ENCODE data around the gene SUMF1.

The SUMF1 gene

GRCh38 chr3:4432259-4432658 lies 34.8 kb downstream of the SUMF1 start:
- no peak overlapping the region for H3K27ac ChIP-seq (replicated peaks; ENCODE audit: low read length)
- no peak overlapping the region for H2BK12ac ChIP-seq (ENCODE audit: low read length)
- no peak overlapping the region for H3K9ac ChIP-seq (ENCODE audit: low read depth, low read length, poor library complexity)
- no peak overlapping the region for H4K91ac ChIP-seq (ENCODE audit: low read depth, low read length, poor library complexity)
- H3K79me1 ChIP-seq (ENCODE audit: low read depth, low read length): no peaks in the 10 kb centered on the region
- H3K36me3 ChIP-seq (replicated peaks in 1 of 2; ENCODE audit: control insufficient read depth in 2 of 2, insufficient read depth in 2 of 2, low read length in 2 of 2): no peaks in the 10 kb centered on the region
- no peak overlapping the region for H3K4ac ChIP-seq (ENCODE audit: low read length)
- no peak overlapping the region for H3K4me3 ChIP-seq (ENCODE audit: low read length in 2 of 2)
- no peak overlapping the region for H3K14ac ChIP-seq (ENCODE audit: low read length)
- H3K23ac ChIP-seq (ENCODE audit: low read depth, low read length, poor library complexity): no peak overlapping the region
- no peak overlapping the region for H4K8ac ChIP-seq (ENCODE audit: low read depth, low read length)
- H2AFZ ChIP-seq (ENCODE audit: low read length): no peak overlapping the region
- H2BK15ac ChIP-seq (ENCODE audit: low read length): no peak overlapping the region
- DNase-seq (ENCODE audit: low spot score): no peak
- no peak overlapping the region for H2BK120ac ChIP-seq (ENCODE audit: low read depth, low read length)
- no peak overlapping the region for H3K4me2 ChIP-seq (ENCODE audit: insufficient read depth, low read length, poor library complexity, severe bottlenecking)
- H3K18ac ChIP-seq (ENCODE audit: low read length): no peak overlapping the region
- no peaks in the 10 kb centered on the region for H3K27me3 ChIP-seq (ENCODE audit: control insufficient read depth in 3 of 3, insufficient read depth in 3 of 3, low read depth in 1 of 3, low read length in 3 of 3)
- H3K4me1 ChIP-seq (ENCODE audit: control insufficient read depth in 2 of 2, insufficient read depth in 1 of 2, low read depth in 1 of 2, low read length in 2 of 2): peaks cover 0 to 5% of the 10 kb centered on the region in 2 donors
- no peak overlapping the region for H2AK5ac ChIP-seq (ENCODE audit: low read depth, low read length)
- H2BK5ac ChIP-seq (ENCODE audit: low read length): no peak overlapping the region
- H3K9me3 ChIP-seq (replicated peaks in 1 of 2; ENCODE audit: control insufficient read depth in 2 of 2, insufficient read depth in 1 of 2, low read depth in 1 of 2, low read length in 2 of 2): no peaks in the 10 kb centered on the region

- Histone ChIP-seq H3K4me3 (ENCODE audit: low read length in 2 of 2) (no peak overlapping the region), H3K23ac (ENCODE audit: low read depth, low read length, poor library complexity) (no peak overlapping the region), H3K36me3 (replicated peaks in 1 of 2; ENCODE audit: control insufficient read depth in 2 of 2, insufficient read depth in 2 of 2, low read length in 2 of 2) (no peaks in the 10 kb centered on the region), H2BK120ac (ENCODE audit: low read depth, low read length) (no peak overlapping the region), H3K9me3 (replicated peaks in 1 of 2; ENCODE audit: control insufficient read depth in 2 of 2, insufficient read depth in 1 of 2, low read depth in 1 of 2, low read length in 2 of 2) (no peaks in the 10 kb centered on the region), H2BK5ac (ENCODE audit: low read length) (no peak overlapping the region), H2AK5ac (ENCODE audit: low read depth, low read length) (no peak overlapping the region), H3K27ac (replicated peaks; ENCODE audit: low read length) (no peak overlapping the region), H3K27me3 (ENCODE audit: control insufficient read depth in 3 of 3, insufficient read depth in 3 of 3, low read depth in 1 of 3, low read length in 3 of 3) (no peaks in the 10 kb centered on the region), H3K4me2 (ENCODE audit: insufficient read depth, low read length, poor library complexity, severe bottlenecking) (no peak overlapping the region), H2BK15ac (ENCODE audit: low read length) (no peak overlapping the region), H4K91ac (ENCODE audit: low read depth, low read length, poor library complexity) (no peak overlapping the region), H3K4me1 (ENCODE audit: control insufficient read depth in 2 of 2, insufficient read depth in 1 of 2, low read depth in 1 of 2, low read length in 2 of 2) (peaks cover 0 to 14% of the 10 kb centered on the region in 2 donors), H3K4ac (ENCODE audit: low read length) (no peak overlapping the region), H3K79me1 (ENCODE audit: low read depth, low read length) (no peaks in the 10 kb centered on the region), H2AFZ (ENCODE audit: low read length) (no peak overlapping the region), H2BK12ac (ENCODE audit: low read length) (no peak overlapping the region), H3K9ac (ENCODE audit: low read depth, low read length, poor library complexity) (no peak overlapping the region), H3K18ac (ENCODE audit: low read length) (no peak overlapping the region), H3K14ac (ENCODE audit: low read length) (no peak overlapping the region), H4K8ac (ENCODE audit: low read depth, low read length) (no peak overlapping the region)
- DNase-seq (ENCODE audit: low spot score): no peak
- no CpG with 5 or more reads among the region's 6 CpGs for WGBS, 2 donors (ENCODE audit: extremely low coverage in 2 of 2, insufficient read length in 2 of 2, insufficient replicate concordance in 1 of 2)
These were observed 37.3 kb downstream of the SUMF1 start for GRCh38 chr3:4429648-4430350.

GRCh38 chr3:4426782-4427344 lies 40.2 kb downstream of the SUMF1 start:
- Histone ChIP-seq H3K79me1 (ENCODE audit: low read depth, low read length) (no peaks in the 10 kb centered on the region), H3K4me3 (ENCODE audit: low read length in 2 of 2) (no peak overlapping the region), H3K27me3 (ENCODE audit: control insufficient read depth in 3 of 3, insufficient read depth in 3 of 3, low read depth in 1 of 3, low read length in 3 of 3) (no peaks in the 10 kb centered on the region), H3K18ac (ENCODE audit: low read length) (no peak overlapping the region), H3K9me3 (replicated peaks in 1 of 2; ENCODE audit: control insufficient read depth in 2 of 2, insufficient read depth in 1 of 2, low read depth in 1 of 2, low read length in 2 of 2) (no peaks in the 10 kb centered on the region), H2BK120ac (ENCODE audit: low read depth, low read length) (no peak overlapping the region), H3K23ac (ENCODE audit: low read depth, low read length, poor library complexity) (no peak overlapping the region), H2BK12ac (ENCODE audit: low read length) (no peak overlapping the region), H3K4me1 (ENCODE audit: control insufficient read depth in 2 of 2, insufficient read depth in 1 of 2, low read depth in 1 of 2, low read length in 2 of 2) (peaks cover 0 to 14% of the 10 kb centered on the region in 2 donors), H2BK15ac (ENCODE audit: low read length) (no peak overlapping the region), H3K4ac (ENCODE audit: low read length) (no peak overlapping the region), H3K36me3 (replicated peaks in 1 of 2; ENCODE audit: control insufficient read depth in 2 of 2, insufficient read depth in 2 of 2, low read length in 2 of 2) (no peaks in the 10 kb centered on the region), H3K9ac (ENCODE audit: low read depth, low read length, poor library complexity) (no peak overlapping the region), H3K14ac (ENCODE audit: low read length) (no peak overlapping the region), H2AFZ (ENCODE audit: low read length) (no peak overlapping the region), H4K8ac (ENCODE audit: low read depth, low read length) (no peak overlapping the region), H2AK5ac (ENCODE audit: low read depth, low read length) (no peak overlapping the region), H3K27ac (replicated peaks; ENCODE audit: low read length) (no peak overlapping the region), H4K91ac (ENCODE audit: low read depth, low read length, poor library complexity) (no peak overlapping the region), H2BK5ac (ENCODE audit: low read length) (no peak overlapping the region), H3K4me2 (ENCODE audit: insufficient read depth, low read length, poor library complexity, severe bottlenecking) (no peak overlapping the region)
- no peak for DNase-seq (ENCODE audit: low spot score)
- WGBS, 2 donors (ENCODE audit: extremely low coverage in 2 of 2, insufficient read length in 2 of 2, insufficient replicate concordance in 1 of 2): no CpG with 5 or more reads among the region's 4 CpGs

- H3K23ac ChIP-seq (ENCODE audit: low read depth, low read length, poor library complexity): no peak overlapping the region
- H2BK5ac ChIP-seq (ENCODE audit: low read length): no peak overlapping the region
- no peaks in the 10 kb centered on the region for H3K27me3 ChIP-seq (ENCODE audit: control insufficient read depth in 3 of 3, insufficient read depth in 3 of 3, low read depth in 1 of 3, low read length in 3 of 3)
- H2AFZ ChIP-seq (ENCODE audit: low read length): no peak overlapping the region
- no peak overlapping the region for H3K4me3 ChIP-seq (ENCODE audit: low read length in 2 of 2)
- H2BK120ac ChIP-seq (ENCODE audit: low read depth, low read length): no peak overlapping the region
- DNase-seq (ENCODE audit: low spot score): no peak
- no peak overlapping the region for H4K91ac ChIP-seq (ENCODE audit: low read depth, low read length, poor library complexity)
- H3K4me1 ChIP-seq (ENCODE audit: control insufficient read depth in 2 of 2, insufficient read depth in 1 of 2, low read depth in 1 of 2, low read length in 2 of 2): peaks cover 0 to 14% of the 10 kb centered on the region in 2 donors
- no peak overlapping the region for H2AK5ac ChIP-seq (ENCODE audit: low read depth, low read length)
- no peak overlapping the region for H3K9ac ChIP-seq (ENCODE audit: low read depth, low read length, poor library complexity)
- no peak overlapping the region for H2BK12ac ChIP-seq (ENCODE audit: low read length)
- H3K18ac ChIP-seq (ENCODE audit: low read length): no peak overlapping the region
- H3K27ac ChIP-seq (replicated peaks; ENCODE audit: low read length): no peak overlapping the region
- no peak overlapping the region for H3K14ac ChIP-seq (ENCODE audit: low read length)
- no peaks in the 10 kb centered on the region for H3K9me3 ChIP-seq (replicated peaks in 1 of 2; ENCODE audit: control insufficient read depth in 2 of 2, insufficient read depth in 1 of 2, low read depth in 1 of 2, low read length in 2 of 2)
- no peak overlapping the region for H3K4me2 ChIP-seq (ENCODE audit: insufficient read depth, low read length, poor library complexity, severe bottlenecking)
- no peak overlapping the region for H3K4ac ChIP-seq (ENCODE audit: low read length)
- H4K8ac ChIP-seq (ENCODE audit: low read depth, low read length): no peak overlapping the region
- WGBS, 2 donors (ENCODE audit: extremely low coverage in 2 of 2, insufficient read length in 2 of 2, insufficient replicate concordance in 1 of 2): no CpG with 5 or more reads among the region's 3 CpGs
- no peaks in the 10 kb centered on the region for H3K79me1 ChIP-seq (ENCODE audit: low read depth, low read length)
- no peak overlapping the region for H2BK15ac ChIP-seq (ENCODE audit: low read length)
- no peaks in the 10 kb centered on the region for H3K36me3 ChIP-seq (replicated peaks in 1 of 2; ENCODE audit: control insufficient read depth in 2 of 2, insufficient read depth in 2 of 2, low read length in 2 of 2)
These were observed 40.7 kb downstream of the SUMF1 start for GRCh38 chr3:4426261-4426781.

Data from neuronal stem cell (in vitro differentiated cells).